GM18499 (cell line): ENCODE results near the gene RPL7L1.
"Not testable (repeated sequence)": the region's sequence is repeated elsewhere in the genome, so short reads cannot be mapped to it uniquely, and the experiment has no call there.

ENCODE experiments used
- ATAC-seq: cut with Tn5 transposase; IDR thresholded peaks from one replicate; pipeline ENCODE4 v1.9.1; 2021; ENCODE audit warnings: moderate number of reproducible peaks; ENCODE audit not compliant: insufficient read depth, unreplicated experiment

Gene RPL7L1

DNA sequence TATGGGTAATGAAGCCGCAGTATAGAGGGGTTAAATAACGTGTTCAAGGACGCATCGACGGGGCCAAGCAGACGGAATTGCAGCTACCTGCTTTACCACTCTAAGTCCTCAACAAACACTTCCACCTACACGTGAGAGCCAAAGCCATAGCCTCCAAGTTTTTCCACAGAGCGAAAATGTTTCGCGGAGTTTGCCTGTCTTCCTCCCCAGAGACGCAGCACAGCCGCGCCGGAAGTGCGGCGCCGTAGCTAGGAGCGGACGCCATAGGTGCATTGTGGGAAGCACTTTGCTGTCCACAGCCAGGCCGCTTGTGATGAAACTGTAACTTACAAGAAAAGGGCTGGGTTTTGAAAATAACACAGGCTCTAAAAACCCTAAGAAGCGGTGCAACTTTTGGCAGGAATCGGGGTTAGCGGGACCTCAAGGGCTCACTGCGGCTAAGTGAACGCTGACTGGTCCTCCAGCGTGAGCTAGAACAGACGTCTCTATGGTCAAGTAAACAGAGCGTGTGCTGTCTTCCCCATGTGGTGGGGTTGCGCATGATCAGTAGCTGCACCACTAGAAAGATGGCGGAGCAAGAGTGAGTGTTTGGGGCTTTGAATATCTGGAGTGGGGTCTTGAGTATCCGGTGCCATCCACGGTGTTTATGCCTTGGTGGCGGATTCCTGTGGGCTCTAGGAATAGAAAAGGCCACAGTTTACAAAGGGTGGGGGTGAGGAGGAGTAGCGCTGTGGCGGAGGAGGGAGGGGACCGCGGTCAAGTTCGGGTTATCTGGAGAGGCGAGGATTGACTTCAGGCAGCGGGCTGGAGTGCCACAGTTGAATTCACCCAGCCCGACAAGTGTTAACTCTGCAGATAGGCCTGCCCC is at the start of gene RPL7L1:
Gene RPL7L1, plus strand, starts transcription at position 245 of the 868 bp plus-strand sequence. Its CDS starts 295 bp downstream, at position 540.
- peak; percentile 69 for ATAC-seq

DNA sequence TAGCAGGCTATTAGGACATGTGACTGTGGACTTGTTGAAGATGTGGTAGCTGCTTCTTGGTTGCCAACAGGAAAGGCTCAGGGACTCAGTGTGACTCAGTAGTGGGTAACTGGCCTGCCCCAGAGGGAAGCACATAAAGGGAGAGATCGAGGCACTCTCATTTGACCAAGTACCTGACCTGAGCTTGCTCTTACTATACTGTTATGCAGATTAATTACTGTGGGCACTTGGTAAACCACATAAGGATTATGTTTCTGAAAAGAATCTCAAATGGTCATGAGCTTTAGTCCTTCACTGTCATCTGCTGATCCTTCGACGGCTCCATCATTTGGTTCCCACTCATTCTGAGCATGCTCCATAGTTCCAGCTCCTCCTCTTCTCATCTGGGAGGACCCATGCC is 48.2 kb upstream of the RPL7L1 start:
- no peak for ATAC-seq

DNA sequence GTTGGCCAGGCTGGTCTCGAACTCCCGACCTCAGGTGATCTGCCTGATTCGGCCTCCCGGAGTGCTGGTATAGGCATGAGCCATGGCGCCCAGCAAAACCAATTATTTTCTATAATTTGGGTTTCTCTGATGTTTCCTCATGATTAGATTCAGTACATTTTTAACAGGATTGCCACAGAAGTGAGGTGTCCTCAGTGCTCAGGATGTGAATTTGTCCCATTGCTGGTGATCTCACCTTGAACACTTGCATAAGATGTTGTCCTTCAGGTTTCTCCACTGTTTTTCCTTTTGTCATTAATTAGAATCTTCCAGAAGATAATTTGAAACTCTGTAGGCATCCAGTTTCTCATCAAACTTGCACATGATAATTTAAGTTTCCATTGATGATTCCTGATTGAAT is 45.4 kb upstream of the RPL7L1 start:
- ATAC-seq = no peak

DNA sequence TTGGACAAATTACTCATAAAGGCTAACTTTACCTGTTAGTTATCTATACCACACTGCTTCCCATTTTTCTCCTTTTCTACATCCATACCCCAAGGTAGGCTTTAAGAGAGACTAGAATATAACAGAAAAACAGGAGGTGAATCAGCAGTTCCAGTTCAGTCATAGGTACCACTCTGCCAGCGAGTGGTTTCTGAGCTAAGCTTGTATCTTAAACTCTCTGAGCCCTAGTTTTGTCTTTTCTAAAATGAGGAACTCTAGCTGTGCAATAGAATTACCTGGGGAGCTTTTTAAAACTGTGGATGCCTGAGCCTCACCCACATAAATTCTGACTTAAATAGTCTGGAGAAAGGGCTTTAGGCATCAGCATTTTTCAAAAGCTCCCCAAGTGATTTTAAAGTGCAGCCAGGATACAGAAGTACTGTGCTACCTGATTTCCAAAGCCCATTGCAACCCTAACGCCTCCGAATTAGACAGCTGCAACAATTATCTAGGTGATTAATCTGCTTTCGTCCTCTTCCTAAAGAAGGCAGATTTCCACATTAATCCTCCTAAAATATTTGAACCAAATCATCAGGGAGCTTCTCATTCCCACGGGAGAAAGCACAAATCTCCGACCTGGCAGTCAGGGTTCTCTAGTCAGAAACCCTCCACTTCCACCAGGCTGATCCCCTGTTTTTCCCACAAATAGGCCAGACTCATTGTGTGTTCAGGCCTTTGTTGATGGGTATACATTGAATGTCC is 37.4 kb upstream of the RPL7L1 start:
- no peak for ATAC-seq

DNA sequence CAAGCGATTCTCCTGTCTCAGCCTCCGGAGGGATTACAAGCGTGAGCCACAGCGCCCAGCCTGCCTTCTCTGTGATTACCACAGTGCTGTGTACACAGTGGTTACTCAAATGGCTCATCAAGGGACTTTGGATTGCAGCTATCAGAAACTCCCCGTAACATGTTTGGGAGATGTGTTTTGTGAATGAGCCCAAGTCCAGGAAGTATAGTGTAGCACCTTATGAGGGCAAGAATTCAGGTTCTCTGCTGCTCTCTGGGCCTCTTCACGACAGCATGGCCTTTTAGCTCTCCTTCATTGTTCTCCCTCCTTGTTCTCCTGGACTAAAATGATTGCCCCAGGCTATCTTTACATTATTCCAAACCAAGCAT is 34.1 kb upstream of the RPL7L1 start:
- ATAC-seq = no peak

DNA sequence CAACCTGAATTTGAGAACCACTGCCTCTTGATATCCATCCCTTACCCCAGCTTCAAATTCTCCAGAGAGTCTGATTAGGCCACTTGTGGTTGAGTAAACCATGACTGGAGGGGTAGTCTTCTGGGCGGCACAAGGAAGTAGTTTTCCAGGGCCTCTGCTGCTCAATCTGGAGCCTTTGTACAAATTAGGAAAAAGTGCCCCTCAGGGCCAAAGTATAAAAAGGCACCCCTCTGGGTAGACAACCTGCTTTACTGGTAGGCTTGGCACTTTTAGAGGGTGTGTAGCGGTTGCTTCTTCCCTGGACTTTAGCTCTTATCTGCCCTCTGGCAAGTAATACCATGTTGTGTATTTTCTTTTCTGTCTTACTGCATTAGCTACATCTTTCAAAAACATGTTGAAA is 32.9 kb upstream of the RPL7L1 start:
- no peak for ATAC-seq

DNA sequence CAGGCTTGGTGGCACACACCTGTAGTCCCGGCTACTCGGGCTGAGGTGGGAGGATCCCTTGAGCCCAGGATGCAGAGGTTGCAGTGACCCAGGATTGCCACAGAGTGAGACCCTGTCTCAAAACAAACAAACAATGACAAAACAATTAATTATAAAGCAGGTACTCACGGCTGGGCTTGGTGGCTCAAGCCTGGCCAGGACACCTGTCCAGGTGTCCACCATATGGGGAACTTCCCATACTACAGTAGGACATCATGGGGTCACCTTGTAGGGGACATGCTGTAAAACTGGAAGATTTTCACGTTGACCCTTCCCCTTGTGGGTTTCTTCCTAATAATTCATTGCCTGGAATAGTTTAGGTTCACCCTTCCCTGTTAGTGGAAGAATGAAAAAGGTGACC is 30.7 kb upstream of the RPL7L1 start:
- ATAC-seq = no peak

DNA sequence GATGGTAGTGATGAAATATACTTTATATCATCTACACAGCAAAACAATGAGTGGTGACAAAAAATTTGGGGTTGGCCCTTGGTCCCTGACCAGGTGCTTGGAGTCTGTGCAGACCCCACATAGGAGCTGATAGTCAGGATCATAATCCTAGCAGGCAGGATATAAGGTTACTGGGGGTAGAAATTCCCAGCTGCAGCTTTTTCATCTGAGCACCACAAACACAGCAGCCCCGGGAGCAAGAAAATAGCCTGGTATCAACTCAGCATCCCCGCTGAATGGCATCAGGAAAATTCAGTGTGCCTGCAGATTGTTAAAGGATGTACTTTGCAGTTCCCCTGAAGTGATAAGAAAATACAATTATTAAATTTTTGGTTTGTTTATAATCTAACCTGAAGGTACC is 27.8 kb upstream of the RPL7L1 start:
- no peak for ATAC-seq

DNA sequence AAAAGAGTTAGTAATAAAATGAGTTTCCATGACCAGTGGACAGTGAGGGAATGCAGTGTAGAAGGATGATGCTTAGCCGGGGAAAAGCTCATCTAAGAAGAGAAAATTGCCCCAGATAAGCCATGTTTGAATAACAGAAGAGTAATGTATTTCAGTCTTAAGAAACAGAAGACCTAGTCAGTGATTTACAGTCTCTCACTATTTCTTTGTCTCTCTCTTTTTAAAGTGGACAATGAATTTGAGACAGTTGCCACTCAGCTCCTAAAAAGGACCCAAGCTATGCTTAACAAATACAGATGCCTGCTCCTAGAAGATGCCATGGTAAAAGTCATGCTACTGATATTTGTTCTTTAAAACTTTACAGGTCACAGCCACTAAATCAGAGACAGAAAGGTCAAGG is 19.4 kb upstream of the RPL7L1 start:
- no peak for ATAC-seq

DNA sequence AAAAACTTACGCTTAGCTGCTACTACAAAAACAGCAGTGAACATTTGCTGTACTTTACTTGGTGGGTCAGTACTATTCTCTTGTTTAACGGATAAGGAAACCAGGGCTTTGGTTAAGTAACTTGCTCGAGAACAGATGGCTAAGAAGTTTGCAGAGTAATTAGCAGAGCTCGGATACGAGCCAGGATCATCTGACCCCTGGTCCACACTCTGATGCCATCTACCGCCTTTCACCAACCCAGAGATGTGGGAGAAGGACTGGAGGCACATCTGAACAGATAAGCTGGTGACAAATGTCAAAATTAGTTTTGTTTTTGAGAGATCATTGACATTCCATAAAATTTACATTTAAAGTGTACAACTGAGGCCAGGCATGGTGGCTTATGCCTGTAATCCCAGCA is 18.9 kb upstream of the RPL7L1 start:
- ATAC-seq = no peak

DNA sequence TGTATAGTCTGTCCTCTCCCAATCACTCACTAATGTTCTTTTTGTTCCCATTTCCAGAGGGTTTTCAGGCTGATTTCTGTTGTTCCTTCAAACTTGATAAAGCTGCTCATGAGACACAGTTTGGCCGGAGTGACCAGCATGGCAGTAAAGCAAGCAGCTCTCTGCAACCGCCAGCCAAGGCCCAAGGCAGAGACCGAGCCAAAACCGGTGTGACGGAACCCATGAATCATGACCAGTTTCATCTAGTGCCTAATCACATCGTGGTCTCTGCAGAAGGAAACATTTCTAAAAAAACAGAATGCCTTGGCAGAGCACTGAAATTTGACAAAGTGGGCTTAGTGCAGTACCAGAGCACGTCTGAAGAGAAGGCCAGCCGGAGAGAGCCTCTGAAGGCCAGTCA is 14.8 kb upstream of the RPL7L1 start:
- ATAC-seq = no peak

DNA sequence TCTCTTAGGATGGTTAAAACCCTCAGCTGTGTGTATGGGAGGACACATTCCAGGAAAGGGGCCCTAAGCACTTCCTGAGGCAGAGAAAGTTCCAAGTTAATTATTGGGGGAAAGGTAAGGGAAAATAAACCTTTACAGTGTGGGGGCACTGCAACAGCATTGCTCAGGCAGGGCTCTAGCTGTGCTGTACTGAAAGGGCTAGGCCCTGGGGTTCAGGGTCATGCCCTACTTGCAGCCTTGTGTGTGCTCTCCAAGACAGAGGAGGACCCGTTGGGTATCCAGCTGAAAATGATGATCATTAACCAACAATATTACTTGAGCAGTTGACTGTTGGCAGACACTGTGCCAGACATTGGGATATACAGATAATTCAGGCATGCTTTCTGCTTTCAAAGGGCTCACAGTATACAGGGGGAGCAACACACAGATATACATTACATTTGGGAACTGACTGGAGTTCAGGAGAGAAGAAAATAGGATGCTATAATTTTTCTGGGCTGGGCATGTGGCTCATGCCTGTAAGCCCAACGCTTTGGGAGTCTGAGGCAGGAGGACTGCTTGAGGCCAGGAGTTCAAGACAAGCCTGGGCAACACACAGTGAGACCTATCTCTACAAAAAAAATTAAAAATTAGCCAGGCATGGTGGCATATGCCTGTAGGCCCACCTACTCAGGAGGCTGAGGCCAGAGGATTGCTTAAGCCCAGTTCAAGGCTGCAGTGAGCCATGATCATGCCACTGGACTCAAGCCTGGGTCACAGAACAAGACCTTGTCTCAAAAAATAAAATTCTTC is 9.1 kb upstream of the RPL7L1 start:
- no peak for ATAC-seq

DNA sequence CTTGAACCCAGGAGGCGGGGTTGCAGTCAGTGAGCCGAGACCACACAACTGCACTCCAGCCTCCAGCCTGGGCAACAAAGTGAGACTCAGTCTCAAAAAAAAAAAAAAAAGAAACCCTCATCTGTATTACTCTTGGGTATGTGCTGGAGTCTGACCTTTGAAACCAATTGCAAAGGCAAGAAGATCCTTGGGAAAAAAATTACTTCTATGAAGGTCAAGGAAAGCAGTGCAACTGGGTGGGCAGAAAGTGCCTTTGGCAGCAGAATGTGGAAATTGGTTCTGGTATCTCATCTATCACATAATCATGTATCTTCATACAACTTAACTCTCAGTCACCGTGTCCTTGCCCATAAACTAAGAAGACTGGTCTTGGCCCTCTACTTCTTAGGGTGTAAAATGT is 7.7 kb upstream of the RPL7L1 start:
- no peak for ATAC-seq

DNA sequence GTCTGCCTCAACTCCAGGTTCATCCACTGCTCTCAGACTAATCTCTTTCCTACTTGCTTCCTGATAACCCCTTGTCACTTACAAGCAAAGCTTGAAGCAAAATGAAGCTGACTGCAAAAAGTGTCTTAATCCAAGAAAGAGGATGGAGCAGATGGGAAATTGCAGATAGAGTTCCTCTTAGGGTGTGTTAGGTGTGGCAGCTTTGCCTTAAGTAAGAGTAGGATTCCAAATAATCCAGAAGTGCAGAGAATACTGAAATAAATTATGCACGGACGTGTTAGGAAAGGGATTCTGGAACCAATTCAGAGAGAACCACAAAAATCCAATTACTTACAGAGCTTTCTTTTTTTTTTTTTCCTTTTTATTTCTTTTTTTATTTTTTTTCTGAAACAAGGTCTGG is 6.1 kb upstream of the RPL7L1 start:
- ATAC-seq = no peak

DNA sequence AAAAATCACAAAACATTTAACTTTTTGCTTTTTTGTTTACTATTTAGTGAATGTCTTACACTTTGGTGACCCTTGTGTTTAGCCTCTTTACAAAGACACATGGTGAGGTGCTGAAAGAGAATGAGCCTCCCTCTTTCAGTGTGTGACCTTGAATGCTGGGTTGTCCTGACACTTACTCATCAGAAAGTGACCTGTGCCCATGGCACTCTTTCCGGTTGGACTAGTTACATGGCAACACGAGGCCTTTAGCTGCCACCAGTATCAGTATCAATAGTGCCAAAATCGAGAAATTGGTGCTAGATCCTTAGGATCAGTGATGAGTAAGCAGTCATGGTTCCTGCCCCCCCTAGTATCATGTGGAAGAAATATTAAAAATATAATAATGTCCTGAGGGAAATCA is 1.7 kb upstream of the RPL7L1 start:
- ATAC-seq = no peak

DNA sequence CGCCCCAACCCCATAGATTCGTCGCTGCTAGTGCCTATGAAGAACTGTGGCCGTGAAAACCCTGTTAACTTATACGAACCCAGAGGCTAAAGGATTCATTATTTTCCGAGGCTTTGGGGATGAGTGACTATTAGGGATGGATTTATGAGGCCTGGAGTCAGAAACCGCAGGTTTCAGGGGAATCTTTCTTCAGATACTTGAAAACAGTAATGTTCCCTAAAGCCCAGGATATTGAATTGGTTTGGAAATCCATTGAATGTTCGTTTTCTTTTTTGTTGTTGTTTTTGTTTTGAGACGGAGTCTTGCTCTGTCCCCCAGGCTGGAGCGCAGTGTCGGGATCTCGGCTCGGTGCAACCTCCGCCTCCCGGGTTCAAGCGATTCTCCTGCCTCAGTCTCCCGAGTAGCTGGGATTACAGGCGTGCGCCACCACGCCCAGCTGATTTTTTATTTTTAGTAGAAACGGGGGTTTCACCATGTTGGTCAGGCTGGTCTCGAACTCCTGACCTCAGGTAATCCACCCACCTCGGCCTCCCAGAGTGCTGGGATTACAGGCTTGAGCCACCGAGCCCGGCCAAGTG is 913 bp downstream of the RPL7L1 start:
- ATAC-seq = not testable (repeated sequence)

DNA sequence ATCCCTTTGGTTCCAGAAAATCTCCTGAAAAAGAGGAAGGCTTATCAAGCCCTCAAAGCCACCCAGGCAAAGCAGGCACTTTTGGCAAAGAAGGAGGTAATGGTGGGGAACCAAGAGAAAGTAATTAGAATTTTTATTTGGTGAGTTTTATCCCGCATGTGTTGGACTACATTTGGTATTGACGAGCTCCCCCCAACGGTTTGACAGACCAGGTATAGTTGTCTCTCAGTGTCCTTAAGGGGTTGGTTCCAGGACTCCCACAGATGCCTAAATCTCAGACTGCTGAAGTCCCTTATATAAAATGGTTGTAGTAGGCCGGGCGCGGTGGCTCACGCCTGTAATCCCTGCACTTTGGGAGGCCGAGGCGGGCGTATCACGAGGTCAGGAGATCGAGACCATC is 1.5 kb downstream of the RPL7L1 start:
- not testable (repeated sequence) for ATAC-seq

DNA sequence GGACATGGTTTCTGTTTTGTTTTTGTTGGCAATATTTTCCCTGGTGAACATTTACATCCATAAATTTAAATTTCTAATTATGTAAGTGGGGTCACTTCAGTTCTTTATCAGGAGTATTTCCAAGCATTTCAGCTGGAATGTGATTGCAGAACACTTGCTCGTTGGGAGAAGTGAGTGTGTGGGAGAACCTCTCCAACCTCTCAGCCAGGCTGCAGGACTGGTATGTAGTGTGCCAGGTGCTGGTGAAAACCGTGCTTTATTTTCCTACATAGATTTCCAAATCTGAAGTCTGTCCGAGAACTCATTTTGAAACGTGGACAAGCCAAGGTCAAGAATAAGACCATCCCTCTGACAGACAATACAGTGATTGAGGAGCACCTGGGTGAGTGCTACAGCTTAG is 6.3 kb downstream of the RPL7L1 start:
- ATAC-seq = no peak

DNA sequence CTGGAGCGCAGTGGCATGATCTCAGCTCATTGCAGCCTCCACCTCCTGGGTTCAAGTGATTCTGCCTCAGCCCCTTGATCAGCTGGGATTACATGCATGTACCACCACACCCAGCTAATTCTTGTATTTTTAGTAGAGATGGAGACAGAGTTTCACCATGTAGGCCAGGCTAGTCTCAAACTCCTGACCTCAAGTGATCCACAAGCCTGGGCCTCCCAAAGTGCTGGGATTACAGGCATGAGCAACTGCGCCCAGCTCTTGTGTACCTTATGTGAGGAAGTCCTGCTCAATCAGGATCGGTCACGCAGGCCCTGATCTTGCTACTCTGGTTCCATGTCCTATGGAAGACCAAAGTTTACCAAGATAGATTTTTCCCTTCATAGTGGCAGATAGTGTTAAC is 8.8 kb downstream of the RPL7L1 start:
- ATAC-seq = not testable (repeated sequence)

DNA sequence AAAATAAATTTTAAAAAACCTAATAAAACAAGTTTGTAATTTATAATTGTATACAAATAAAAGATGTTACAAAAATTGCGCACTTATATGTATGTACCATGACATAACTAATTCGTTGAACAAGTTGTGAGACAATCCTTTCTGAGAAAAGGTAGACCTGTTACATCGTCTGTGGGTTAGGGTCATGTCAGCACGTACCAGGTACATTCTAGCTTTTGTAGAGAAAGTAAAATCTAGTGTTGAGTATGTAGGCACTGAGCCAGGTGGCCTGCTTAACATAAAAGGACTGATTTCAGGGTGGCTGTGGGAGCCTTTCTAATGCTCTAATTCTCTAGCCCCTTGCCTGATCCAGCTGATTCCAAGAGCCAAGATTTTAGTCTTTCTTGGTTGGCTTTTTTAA is 10.4 kb downstream of the RPL7L1 start:
- no peak for ATAC-seq
